ENCODE measurements around the gene CAPN11.

Gene CAPN11

DNA sequence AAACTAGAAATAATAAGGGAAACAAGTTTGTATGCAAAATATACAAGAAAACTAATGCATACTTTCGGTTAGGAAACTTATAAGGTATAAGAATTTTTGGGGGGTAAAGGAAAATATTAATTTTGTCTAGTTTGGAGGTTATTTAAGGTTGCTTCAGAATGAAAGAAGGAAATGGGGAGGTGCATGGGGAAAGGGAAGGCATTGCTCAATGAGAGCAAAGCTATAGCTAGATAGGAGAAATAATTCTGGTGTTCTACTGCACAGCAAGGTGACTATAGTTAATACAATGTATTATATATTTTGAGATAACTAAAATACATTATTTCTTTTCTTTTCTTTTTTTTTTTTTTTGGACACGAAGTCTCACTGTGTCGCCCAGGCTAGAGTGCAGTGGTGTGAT, 52.7 kb downstream of the CAPN11 start:
- no peak for DNase-seq (ENCODE audit: low spot score)

DNA sequence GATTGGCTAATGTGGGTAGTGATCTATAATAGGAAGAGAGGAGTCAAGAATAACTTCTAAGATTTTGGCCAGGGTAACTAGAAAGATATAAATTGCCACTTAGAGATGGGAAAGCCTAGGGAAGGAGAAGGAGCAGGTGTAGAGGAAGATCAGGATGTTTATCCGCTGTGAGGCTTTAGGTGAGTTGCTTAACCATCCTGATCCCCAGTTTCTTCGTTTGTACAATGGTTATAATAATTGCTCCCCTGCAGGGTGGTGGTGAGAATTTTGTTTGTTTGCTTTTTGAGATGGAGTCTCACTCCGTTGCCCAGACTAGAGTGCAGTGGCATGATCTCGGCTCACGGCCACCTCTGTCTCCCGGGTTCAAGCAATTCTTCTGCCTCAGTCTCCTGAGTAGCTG, 55.7 kb downstream of the CAPN11 start:
- DNase-seq (ENCODE audit: low spot score), result no peak

GRCh38 chr6:44216677-44217331, 58.2 kb downstream of the CAPN11 start, which contains the start of gene MYMX:
Gene MYMX, plus strand, starts transcription at chr6:44216926. Its CDS starts 546 bp downstream, at chr6:44217472.
- DNase-seq (ENCODE audit: low spot score), result peak; percentile 37

DNA sequence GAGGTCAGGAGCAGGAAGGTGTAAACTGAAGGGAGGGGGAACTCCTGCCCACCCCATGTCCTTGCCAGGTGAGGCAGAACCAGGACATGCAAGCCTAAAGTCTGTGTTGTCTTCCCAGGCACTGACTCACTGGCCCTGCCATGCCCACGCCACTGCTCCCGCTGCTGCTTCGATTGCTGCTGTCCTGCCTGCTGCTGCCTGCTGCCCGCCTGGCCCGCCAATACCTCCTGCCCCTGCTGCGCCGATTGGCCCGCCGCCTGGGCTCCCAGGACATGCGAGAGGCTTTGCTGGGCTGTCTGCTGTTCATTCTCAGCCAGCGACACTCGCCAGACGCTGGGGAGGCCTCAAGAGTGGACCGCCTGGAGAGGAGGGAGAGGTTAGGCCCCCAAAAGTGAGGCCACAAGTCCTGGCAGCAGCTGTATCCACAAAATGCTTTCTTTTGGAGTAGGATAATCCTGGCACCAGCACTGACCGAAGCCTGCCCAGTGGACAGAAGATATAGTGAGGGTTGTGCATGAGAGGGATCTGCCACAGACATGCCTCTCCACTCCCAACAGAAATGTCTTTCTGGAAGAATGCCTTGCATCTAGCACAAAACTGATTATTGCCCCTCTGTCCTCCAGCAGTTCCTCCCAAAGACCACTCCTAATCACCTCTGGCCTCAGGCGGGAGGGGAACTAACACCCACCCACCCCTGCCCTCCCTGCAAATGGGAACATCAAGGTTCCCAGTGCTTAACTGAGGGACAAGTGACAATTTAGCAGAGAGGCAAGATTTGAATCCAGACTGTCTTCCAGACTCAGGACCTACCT, 58.9 kb downstream of the CAPN11 start:
- peak; percentile 49 for DNase-seq (ENCODE audit: low spot score)

GRCh38 chr6:44219053-44219814, 60.6 kb downstream of the CAPN11 start:
- DNase-seq (ENCODE audit: low spot score), result peak; percentile 80

GRCh38 chr6:44219815-44220784, 61.5 kb downstream of the CAPN11 start:
- DNase-seq (ENCODE audit: low spot score), result no peak

DNA sequence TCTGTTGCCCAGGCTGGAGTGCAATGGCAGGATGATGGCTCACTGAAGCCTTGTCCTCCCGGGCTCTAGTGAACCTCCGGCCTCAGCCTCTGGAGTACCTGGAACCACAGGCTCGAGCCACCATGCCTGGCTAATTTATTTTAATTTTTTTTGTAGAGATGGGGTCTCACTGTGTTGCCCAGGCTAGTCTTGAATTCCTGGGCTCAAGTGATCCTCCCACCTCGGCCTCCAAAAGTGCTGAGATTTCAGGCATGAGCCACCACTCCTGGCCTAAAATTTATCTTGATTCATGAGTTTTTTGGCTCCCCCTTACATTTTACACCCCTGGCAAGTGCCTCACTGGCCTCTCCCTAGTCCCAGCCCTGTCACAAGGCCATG, 62.3 kb downstream of the CAPN11 start:
- no peak for DNase-seq (ENCODE audit: low spot score)

- DNase-seq (ENCODE audit: low spot score), result peak; percentile 53
Measured at GRCh38 chr6:44221291-44221960, 62.8 kb downstream of the CAPN11 start.

DNA sequence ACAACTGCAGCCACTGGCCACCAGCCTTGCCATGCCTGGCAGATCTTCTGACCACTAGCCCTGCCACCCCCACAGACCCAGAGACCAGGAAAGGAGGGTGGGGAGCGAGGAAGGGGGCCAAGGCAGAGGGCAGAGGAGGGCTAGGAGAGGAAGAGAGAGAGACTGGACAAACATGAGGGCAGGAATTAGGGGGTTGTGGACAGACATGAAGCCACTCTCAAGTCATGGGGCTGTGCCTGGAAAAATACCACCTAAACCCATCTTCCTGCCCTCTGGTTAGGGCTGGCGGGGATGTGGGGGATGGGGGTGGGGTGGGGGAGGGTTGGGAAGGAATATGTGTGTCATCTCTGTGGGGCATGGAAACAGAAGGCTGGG, 63.3 kb downstream of the CAPN11 start:
- DNase-seq (ENCODE audit: low spot score), result peak; percentile 2

DNA sequence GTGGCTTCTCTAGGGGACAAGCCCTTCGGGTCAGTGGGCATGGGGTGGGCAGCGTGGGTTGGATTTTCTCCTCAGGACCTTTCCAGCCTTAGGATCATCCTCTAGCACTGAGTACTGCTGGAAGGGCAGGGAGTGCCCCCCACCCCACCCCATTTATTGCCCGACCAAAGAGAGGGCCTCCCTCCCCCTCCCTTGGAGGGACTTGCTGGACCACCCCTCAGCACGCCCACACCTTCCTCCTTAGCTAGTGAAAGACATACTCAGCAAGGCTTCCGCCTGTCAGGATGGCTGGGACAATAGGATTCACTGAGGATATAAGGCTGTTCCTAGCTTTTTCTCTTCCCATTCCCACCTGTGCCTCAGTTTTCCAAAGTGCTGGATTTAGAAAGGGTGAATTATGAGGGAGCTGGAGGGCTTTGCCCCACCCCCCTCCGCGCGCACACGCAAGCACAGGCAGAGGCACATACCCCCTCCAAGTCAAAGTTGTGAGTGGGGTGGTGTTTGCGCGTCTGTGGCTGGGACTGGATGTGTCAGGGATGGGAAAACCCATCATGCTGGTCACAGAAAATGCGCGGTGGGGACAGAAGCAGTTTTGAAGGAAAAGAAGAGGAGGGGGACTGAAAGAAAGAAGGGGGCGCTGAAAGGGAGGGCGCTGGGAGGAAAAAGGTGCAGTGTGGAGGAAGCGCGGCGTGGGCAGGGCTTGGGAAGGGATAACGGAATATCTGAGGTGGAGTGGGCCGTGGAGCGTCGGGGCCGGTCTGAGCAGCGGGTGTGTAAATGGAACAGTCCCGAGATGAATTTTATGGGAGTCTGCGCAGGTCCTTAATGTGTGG, 64.1 kb downstream of the CAPN11 start:
- peak; percentile 43 for DNase-seq (ENCODE audit: low spot score)

DNA sequence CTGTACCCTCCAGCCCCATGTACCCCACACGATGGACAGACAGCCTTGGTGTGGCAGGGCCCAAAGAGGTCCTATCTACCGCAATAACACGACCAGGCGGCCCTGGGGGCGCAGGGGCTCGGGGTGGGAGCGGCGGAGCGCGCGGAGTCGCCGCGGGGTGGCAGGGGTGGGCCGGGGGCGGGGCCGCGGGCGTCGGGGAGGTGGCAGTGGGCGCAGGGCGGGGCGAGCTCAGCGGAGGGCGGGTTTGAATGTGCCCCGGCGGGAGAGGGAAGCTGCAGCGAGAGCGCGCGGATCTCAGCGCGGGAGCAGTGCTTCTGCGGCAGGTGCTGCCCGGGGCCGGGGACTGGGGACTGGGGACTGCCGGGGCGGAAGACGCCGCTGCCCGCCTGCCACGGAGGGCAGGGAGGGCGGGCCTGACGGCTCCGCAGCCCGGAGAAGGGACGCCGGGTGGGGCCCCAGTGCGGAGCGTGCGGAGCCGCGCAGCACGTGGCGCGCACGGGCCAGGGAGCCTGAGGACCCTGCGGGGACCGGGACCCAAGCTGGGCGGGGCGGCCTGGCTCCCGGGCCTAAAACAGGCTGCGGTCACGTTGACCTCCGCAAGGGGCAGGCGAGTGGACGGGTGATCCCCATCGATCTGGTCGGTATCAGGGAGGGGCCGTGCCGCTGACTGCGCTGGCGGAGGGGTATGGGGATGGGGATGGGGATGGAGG, 64.9 kb downstream of the CAPN11 start, which contains the start of gene SLC29A1:
Gene SLC29A1, plus strand, starts transcription at position 277 of the 710 bp plus-strand sequence. CDS start 3,719 bp downstream, outside the sequence.
- peak; percentile 93 for DNase-seq (ENCODE audit: low spot score)

DNA sequence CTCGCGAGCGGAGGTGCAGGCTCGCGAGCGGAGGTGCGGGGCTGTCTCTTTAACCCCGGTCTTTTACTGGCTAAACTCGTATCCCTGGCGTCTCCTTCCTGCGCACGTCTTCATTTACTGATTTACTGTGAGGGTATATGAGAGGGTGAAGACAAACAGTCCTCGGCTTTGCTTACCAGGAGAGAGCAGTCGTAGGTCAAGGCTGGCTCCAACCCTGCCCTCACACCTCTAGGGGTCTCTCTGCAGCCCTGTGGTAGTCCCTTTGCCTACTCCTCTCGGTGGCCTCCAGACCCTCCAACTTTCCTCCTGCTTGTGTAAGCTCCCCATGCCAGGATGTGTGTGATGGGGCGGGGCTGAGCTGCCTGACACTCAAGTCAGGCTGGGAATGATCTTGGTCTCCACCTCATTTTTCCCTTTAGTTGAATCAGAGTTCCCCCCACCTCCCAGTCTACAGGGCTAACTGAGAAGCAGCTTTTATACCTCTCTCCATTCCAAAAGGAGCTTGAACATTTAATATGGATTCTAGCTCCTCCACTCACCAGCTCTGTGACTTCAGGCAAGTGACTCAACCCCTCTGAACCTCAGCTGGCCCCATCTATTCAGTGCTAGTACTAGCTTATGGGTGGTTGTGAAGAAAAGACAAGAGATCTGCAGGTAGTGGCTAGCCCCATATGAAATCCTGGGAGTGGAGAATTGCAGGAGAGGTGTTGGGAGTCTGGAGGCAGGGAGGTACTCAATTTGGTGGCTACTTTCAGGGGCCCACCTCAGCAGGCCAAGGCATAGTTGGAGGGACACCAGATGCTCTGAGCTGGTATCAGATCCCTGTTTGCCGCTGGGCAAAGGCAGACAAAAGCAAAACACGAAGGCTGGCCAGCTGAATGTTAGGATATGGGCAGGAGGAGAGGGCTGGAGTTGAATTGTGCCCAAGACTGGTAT, 65.7 kb downstream of the CAPN11 start:
- DNase-seq (ENCODE audit: low spot score), result peak; percentile 52

GRCh38 chr6:44224965-44225305, 66.3 kb downstream of the CAPN11 start:
- DNase-seq (ENCODE audit: low spot score), result no peak

DNA sequence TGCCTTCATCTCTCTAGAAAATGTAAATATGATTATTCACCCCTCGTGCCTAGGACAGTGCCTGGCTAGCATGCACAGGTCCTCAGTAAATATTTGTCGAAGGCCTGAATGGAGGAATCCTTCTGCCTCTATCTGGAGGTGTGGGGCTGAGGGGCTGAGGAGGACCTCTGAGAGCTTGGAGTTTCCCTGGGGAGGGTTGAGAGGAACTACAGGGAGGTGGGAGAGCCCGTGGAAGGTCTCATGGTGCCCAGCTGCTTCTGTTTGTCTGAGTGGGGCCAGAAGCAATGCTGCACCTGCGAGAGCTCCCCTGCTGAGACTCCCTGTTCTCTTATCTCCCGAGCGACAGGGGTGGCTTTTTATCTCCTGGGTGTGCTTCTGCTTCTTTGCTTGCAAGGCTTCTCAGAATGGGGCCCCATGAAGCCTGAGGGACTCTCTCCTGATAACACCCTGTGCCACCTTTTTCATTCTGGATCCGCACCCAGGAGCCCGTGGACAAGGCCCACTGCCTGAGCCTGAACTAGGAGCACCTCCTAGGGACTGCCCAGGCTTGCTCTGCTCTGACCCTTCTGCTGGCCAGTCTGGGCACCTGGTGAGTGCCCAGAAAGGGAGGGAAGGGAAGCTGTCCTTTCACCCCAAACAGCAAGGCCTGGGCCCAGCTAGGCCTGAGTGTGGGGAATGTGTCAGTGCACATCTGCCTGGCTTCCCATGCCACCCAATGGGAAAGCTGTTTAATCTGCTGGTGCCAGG, 67.1 kb downstream of the CAPN11 start:
- DNase-seq (ENCODE audit: low spot score), result no peak

GRCh38 chr6:44226368-44227147, 67.9 kb downstream of the CAPN11 start:
- DNase-seq (ENCODE audit: low spot score), result no peak

DNA sequence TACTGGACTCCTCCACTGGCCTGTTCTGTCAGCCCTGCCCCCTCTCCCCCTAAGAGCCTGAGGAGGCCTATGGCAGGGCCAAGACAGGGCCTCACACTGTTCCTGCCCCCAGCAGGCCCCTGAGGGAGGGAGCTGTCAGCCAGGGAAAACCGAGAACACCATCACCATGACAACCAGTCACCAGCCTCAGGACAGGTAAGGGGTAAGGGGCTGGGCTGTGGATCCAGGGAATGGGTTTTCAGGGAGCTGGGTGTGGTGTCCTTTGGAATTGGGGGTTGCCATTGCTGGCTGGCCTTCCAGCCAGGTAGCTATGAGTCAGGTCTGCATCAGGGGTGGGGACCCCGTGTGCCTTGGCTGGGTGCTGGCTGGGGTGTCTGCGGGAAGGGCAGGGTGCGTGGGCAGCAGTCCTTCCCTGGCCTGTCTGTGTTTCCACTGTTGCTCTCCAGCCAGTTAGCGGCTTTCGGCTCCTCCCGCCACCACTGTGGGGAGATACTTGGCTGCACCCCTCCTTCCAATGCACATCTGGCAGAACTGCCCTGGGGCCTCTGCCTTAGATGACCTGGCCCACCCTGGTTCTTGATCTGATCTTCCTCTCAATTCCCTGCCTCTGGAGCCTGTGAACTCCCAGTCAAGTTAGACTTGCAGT, 68.7 kb downstream of the CAPN11 start:
- DNase-seq (ENCODE audit: low spot score), result peak; percentile 49

All from iPS-NIHi11 (cell line).